GM21360 (cell line): ENCODE results near the gene ENOX1.

Source experiments
- ATAC-seq: cut with Tn5 transposase; IDR thresholded peaks from one replicate; pipeline ENCODE4 v1.9.1; 2021; ENCODE audit warnings: mild to moderate bottlenecking, moderate library complexity; ENCODE audit not compliant: unreplicated experiment

Gene ENOX1

DNA sequence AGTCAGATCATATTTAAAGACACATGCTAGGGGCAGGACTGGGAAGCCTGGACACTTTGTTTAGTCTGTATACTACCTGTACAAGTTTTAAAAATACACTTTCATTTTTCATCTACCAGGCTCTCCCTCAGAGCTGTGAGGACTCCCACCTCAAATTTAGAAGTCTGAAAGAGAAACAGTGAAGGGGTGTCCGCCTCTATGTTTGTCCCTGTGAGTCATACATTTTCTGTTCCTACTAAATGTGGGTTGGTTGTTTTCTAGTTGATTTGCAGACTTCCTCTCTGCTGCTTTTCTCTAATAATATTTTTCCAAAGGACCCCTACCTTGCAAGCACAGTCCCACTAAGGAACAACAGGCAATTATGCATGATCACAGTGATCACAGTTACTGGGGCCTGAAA lies 110.5 kb downstream of the ENOX1 start:
- ATAC-seq, result peak; percentile 93

DNA sequence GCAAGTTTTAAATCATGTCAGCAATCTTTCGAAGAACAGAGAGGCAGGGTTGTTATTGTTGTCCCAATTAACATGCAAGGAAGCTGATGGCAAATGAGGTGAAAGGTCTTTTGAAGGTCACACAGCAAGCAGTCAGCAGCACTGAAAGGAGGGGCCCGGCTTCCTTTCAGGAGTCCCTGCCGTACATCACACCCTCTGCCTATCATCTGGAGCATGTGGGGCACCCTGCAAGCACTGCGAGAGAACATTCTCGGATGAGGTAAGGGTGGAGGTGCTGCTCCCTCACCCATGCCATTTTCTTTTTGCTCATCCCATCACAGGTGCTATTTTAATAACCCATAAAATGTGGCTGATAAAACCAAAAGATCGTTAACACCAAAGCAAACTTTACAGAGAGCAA lies 111.2 kb downstream of the ENOX1 start:
- no peak for ATAC-seq

DNA sequence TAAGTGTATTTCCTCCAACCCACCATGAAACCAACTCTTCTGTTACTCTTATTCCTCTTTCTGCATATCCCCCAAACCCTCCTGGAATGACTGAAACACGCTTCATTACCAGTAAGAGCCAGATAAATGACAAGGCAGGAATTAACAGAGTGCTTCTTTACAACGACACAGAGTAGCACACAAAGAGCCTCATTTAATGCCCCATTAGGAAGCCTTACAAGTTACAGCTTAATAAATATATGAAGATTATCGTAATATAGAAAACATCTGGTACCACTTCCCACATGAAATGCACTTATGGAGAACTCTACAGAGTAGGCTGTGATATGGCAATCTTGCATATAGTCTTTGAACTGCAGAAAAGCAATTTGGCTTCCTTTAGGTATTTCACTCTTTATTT lies 116.8 kb downstream of the ENOX1 start:
- no peak for ATAC-seq

DNA sequence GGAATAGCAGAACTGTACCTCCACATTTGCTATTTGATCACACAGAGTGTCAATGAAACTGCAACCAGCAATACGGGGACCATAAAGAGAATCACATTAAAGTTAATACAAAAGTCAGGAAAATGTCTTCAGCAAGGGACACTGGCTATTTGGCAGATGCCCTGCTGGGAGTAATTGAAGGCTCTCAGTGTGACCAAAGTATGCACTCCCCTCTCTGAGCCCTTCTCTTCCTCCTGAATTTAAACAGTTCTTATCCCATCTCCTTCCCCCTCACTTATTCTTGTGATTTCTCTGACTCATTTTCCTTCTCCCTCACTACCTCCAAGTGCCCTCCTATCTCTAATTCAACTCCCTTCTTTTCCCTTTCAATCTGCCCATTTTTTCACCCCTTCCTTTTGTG lies 117.7 kb downstream of the ENOX1 start:
- ATAC-seq, result no peak

DNA sequence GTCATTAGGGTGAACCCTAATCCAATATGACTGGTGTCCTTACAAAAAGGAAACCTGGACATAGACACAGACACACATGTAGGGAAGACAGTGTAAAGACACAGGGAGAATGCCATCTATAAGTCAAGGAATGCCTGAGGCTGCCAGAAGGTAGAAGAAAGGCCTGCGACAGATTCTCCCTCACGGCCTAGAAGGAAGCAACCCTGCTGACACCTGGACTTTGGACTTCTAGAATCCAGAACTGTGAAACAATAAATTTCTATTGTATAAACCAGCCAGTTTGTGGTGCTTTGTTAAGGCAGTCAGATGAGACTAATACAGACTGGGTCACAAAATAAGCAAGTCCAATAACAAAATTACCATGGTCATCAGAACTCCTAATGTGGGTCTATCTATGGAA lies 120.4 kb downstream of the ENOX1 start:
- ATAC-seq, result no peak

DNA sequence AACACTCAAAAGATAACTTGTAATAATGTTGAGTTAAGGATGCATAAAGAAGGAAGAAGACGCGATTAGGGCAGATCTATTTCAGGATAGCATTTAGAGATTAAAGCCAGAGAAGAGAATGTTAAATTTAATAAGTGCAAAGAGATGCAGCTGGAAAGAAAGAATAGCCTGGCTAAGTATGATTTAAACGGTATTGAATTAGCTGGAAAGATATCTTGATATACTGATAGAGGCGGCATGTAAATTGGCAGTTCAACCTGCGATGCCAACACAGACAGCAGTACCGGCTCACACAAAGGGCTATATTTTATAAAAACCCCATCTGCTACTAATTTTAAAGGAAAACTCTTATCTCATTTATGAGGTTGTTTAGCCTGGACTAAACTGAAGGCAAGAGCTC lies 121.4 kb downstream of the ENOX1 start:
- no peak for ATAC-seq

DNA sequence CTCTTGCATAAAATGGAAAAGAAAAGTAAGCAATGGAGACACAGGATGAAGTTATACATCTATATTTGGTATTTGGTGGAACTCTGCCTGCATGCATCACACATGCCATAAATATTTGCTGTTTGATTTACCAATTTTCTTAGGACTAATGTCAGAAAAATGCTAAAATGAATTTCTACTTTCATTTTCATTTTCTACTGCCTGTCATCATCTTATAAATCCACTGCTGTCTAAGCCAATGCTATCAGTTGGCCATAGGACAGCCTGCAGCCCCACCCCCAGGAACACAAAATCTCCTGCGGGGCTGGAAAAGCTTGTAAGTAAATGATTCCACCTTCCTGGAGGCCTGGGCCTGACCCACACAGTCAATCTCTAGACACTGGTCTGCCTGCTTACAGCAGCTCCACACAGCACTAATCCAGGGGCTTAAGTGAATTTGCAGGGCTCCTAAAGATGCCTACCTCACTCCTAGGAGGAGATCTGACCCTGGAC lies 122.0 kb downstream of the ENOX1 start:
- ATAC-seq, result no peak

DNA sequence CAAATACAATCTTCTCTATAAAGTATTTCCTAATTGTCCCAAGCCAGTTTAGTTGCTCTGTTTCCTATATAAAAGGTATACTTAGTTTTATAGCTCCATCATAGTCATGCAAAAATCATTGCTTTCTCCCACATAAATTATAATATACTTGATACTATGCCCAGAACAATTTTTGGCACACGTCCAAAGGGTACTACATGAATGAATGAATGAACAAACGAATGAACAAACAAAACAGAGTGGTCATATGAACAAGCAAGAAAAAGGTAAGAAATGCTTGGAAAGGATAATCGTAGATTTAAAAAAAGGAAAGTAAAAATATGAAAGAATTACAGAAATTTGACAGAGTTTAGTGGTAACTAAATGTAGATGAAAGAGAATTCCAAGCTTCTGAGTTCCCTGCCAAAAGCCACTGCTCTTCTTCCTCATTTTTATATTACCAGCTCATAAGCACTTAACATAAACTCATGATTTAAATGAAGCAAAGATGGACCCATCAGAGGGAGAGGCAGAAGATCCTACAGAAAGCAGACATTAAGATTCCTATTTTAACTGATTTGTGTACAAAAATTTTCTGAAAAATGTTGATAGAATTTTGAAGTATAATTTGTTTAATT lies 123.2 kb downstream of the ENOX1 start:
- no peak for ATAC-seq

DNA sequence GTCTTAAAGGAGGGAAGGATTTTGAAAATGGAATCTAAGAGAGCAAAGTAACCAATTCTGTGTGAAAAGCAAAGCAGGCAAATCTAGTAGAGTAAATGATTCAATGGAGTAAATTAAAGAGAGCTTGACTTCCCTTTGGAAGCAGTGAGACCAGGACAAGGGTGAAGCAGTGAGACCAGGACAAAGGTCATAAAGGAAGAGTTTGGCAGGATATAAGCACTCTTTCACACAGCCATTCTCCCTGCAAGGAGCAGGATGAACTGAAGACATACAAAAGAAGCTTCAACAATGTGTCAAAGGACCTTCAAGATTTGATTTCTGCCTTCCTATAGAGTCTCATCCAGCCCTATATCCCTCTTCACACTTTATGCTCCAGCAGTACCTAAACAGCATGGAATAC lies 123.8 kb downstream of the ENOX1 start:
- ATAC-seq, result no peak

DNA sequence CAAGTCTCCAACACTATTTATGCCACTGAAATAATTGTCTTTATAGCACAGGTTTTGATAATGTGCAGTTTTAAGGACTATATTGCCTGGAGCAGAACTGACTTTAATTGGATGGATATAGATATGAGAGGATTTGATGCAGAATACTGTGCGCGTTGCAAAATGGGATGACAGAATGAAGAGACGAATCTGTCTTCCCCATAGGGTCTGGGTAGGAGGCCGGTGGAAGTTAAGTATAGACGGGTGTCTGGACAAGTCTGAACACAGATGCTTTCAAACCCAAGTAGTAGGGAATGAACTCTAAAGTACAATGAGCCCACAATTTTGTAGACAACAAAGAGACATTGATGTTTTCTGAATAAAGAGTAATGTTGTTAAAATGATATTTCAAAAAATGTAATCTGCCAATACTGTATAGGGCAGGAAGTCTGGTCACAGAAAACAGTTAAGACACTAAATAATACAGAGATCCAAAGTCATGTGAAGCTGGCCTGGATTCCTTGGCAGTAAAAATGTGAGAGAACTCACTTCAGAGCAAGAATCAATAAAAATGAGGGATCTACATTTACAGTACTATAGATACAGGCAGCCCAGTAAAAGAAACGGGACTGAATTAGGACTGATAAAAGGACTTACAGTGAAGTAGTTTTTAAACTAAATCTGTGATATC lies 125.5 kb downstream of the ENOX1 start:
- ATAC-seq, result no peak

DNA sequence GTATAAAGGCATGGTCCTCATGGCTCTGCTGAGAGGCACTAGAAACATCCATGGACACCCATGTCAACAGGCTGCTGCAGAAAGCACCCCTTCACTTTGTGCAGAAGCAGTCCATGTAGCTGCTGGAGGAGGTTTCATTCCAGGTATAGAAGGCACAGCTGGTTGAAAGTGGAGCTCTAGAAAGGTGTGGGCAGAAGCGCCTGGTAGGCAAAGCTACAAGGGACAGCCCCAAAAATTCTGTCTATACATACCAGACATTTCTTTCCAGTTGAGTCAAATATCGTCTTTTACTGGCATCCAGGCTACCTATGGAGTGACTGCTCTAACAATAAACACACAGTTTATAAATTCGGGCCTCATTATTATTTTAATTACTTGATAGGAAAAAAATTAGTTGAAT lies 129.3 kb downstream of the ENOX1 start:
- no peak for ATAC-seq

DNA sequence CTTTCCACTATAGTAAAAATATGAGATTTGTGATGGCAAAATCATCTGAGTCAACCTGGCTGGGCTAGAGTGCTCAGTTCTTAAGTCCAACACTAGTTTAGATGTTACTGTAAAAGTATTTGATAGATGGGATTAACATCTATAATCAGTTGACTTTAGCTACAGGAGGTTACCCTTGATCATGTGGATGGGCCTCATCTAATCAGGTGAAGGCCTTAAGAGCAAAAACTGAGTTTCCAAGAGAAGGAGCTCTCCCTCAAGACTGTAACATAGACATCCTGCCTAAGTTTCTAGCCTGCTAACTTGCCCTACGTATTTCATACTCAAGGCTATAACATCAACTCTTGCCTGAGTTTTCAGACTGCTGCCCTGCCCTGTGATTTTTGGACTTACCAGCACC lies 132.8 kb downstream of the ENOX1 start:
- ATAC-seq, result no peak

DNA sequence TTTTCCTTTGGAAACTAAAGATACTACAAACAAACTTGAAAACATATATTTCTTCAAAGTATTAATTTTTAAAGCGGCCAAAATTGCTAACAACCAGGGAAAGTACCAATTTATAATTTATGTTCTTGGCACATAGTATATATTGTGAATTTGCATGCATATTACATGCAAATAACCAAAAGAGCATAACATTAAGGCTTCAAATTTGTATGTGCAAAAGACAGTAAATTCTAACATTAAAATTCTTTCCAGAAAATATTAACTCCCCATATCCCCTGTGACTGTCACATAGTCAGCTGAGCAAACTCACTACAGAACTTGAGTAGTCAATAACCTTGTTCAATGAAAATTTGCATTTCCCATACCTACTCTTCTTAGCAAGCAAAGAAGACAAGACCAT lies 133.4 kb downstream of the ENOX1 start:
- ATAC-seq, result no peak

DNA sequence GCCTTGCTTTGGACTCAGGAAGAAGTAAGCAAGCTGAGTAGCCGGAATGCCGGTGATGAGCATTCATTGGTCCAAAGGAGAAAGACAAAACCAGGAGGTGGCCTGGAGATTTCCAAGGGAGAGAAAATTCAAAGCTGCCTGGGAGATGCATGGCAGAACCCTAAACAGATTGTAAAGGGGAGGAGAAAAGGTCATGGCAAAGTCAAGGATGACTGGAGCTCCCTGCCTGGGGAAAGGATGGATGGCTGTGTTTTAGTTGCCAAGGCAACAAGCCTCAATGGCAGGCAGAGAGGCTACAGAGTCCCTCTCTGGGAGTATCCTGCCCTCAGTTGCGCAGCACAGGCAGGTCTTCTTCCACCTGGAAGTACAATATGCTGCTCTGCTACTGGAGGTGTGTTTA lies 134.0 kb downstream of the ENOX1 start:
- no peak for ATAC-seq

DNA sequence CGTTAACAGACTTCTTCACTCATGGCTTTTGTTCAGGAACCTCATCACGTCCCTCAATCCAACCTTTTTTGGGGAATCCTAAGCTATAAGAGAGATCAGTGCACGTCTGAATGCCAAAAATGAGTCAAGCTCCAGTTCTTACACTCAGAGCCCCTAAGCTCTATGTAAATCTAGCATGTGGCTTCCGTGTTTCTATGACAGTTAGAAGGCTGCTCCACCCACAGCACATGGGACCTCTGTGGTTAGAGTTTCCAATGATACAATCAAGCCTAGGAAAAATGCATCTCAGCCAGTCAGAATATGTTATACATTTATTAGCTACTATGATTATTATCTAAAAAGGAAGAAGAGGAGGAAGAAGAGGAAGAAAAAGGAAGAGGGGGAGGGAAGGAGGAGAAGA lies 135.9 kb downstream of the ENOX1 start:
- no peak for ATAC-seq

DNA sequence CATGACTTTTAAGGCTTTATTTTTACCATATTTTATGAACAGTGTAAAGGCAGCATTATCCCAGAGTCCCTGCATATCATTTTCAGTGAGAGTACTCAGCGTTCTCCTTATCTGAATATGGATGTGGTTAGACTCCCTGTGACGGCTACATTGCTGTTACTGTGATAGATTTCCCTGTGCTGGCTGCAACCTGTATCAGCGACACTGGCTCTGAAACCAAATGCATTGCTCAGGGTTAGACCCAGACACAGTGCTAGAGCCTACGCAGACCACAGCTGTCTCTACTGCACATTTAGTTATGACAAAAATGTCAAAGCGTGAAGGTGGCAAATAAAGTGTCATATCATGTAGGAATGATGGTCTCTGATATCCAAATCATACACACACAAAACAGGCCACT lies 138.0 kb downstream of the ENOX1 start:
- ATAC-seq, result no peak

DNA sequence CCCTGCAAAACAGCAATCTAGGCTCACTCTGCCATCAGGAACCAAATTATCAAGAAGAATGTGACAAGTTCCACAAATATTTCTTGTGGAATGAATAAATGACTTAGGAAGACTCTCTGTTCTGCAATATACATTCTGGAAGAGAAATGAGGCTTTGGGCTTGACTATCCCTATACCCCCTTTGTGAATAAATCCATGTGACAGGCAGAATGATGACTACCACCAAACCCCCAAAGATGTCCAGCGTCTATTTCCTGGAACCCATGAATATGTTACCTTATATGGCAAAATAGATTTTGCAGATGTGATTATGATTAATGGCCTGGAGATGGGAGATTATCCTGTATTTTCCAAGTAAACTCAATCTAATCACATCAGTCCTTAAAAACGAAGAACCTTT lies 139.3 kb downstream of the ENOX1 start:
- no peak for ATAC-seq

DNA sequence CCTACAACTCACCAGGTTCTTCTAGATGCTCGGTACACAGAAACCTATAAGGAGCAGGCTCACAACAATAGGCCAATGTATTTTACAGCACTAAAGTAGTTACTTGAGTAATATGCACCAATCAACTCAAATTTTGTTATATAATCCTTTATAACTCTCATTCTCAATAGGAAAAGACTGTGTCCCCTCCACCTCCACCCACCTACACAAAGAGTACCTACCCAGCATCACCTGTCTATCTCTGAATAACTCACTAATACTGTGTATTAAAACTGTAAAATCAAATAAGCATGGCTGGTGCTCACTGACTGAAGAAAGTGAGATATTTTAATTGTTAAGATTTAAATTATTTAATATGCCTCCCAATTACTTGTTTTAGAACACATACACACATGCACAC lies 146.3 kb downstream of the ENOX1 start:
- ATAC-seq, result no peak

DNA sequence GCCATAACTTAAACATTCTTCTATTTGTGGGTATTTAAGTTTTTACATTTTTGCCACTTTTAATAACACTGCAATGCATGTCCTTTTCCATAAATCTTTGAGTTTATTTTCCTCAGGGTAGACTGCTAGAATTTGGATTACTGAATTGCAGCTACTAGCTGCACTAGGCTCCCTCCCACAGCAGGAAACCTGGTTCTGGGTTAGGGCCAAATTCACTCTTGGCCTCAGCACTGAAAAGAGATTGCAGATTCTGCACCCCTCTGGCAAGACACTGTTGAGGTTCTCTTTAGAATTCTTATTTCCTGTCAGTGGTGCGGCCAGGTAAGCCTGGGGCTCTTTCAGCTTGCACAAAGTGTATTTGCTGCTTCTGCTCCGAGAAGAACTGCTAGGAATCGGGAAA lies 155.7 kb downstream of the ENOX1 start:
- ATAC-seq, result no peak

DNA sequence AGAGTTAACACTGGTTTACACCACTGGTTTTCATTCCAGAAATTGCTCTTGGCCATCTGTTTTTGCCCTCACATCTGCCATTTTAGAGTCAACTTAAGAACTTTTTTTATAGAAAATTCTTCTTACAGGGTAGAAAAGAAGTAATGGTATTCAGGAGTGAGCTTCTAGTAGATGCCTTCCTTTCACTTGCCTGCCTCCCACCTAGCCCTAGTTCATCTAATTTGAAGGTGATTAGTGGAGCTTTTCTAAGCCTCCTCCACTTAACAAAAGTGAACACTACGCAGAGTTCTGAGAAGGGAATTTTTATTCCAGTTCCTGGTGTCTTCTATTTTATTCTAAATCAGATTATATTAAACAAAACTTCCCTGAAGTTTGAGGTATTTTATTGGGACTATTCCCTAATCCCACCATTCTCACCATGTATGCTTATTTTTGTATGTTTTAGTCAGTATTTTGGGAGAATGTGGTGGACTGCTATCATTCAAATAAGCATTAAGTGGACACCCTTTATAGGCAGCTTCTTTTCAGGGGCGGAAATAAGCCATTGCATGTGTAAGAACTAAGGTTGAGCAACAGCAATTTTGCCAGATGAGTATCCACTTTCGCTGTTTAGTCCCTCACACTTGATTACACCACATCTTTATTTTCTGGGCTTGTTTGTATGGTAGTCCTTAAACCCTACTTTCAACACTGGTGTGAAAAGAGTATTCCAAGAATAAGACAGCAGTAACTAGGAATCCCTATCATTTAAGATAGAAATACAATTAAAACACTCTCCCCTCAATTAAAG lies 156.9 kb downstream of the ENOX1 start:
- no peak for ATAC-seq

DNA sequence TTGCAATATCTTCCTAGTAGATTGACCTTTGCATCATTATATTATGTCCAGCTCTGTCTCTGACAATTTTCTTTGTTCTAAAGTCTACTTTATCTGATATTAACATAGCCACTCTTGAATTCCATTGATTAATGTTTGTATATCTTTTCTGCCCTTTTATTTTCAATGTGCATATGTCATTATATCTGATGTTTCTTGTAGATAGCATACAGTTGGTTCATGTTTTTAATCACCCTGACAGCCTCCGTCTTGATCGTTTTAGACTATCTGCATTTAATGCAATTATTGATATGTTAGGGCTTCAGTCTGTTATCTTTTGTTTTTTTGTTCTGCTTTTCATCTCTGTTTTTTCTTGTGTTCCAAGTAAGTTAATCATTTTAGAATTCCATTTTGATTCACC lies 159.8 kb downstream of the ENOX1 start:
- ATAC-seq, result no peak

DNA sequence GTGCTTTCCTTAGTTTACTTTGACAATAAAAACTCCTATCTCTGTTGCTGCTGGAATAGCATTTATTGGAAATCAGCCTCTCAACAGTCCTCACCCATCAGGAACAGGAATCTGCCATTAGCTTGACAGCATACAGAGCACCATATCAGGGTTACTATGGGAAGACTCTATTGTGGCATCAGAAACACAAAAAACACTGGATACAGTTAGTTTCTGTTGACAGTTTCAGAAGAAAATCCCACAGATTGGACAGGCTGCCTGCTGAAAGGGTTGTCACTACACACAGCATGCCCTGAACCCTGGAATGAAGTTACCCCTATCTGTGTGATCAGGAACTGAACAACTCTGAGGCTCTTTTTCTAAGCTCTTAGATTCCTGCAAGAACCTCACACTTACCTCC lies 172.7 kb downstream of the ENOX1 start:
- no peak for ATAC-seq
